Measurements from ENCODE around the gene TOX2. TPM values are rescaled to one million over a fixed set of nuclear protein-coding genes. Genes with fewer than 3 reads are reported as not detected.

TOX2 gene
- total and polyA plus RNA-seq, 2 of the 4 experiments (the other 2 are of a cell fraction): 1.3 to 17.5 TPM

GRCh38 chr20:43938017-43938655 is 23.5 kb downstream of the TOX2 start:
- H4K20me1 ChIP-seq (ENCODE audit: insufficient read depth, low read length): peaks cover 51% of the 10 kb centered on the region
- H3K4me1 ChIP-seq (ENCODE audit: control insufficient read depth, insufficient read depth, low read length): peaks cover 49% of the 10 kb centered on the region
- WGBS, 2 experiments (ENCODE audit: extremely low coverage in 2 of 2, insufficient read length in 1 of 2): no CpG with 5 or more reads among the region's 12 CpGs
- H3K56ac ChIP-seq (ENCODE audit: extremely low read depth, insufficient read depth, low read length): no peak overlapping the region
- peak overlapping the region; percentile 81 for H2BK20ac ChIP-seq (ENCODE audit: low read depth, low read length)
- peak overlapping the region; percentile 96 for H2AK5ac ChIP-seq (ENCODE audit: low read depth, low read length)
- no peak overlapping the region for H3K4me3 ChIP-seq (ENCODE audit: insufficient read depth, low read depth, low read length)
- H2BK15ac ChIP-seq (ENCODE audit: low read depth, low read length): peak overlapping the region; percentile 51; the same call in 2 of the 3 replicates
- H3K27me3 ChIP-seq (ENCODE audit: control insufficient read depth, insufficient read depth, low read length): no peaks in the 10 kb centered on the region
- no peak for ATAC-seq (ENCODE audit: low read depth)
- peak overlapping the region; percentile 41; the same call in 1 of the 2 replicates for H3K23ac ChIP-seq (ENCODE audit: low read depth, low read length)
- H3K4ac ChIP-seq (ENCODE audit: low read depth, low read length): peak overlapping the region; percentile 84
- no peak overlapping the region for H3K4me2 ChIP-seq (ENCODE audit: low read depth, low read length)
- H2BK5ac ChIP-seq (ENCODE audit: low read depth, low read length, poor library complexity, severe bottlenecking): peak overlapping the region; percentile 48
- peak overlapping the region; percentile 0 to 71; a peak in 2 of 4 replicates for H4K8ac ChIP-seq (ENCODE audit: low read depth in 2 of 2, low read length in 2 of 2)
- no peaks in the 10 kb centered on the region for H3K9me3 ChIP-seq (ENCODE audit: control insufficient read depth, insufficient read depth, low read length)
- peaks cover 25 to 93% of the 10 kb centered on the region in 2 experiments for H3K79me1 ChIP-seq (ENCODE audit: low read depth in 1 of 2, low read length in 2 of 2)
- dilution Hi-C loops (cut with HindIII; ENCODE audit: low sequenced_read_pairs, unreplicated experiment): no loop called here
- H3K27ac ChIP-seq (ENCODE audit: insufficient read depth, low read length): peak overlapping the region; percentile 57; the same call in 1 of the 2 replicates
- no peak for DNase-seq
- intact Hi-C loops (cut with micrococcal nuclease): loop anchor here (2.0 kb wide), 1 partner anchor 21 kb away; no protein-coding TSS in a partner anchor
- H2AFZ ChIP-seq (replicated peaks; ENCODE audit: low read length, poor library complexity): no peak overlapping the region
- no peak overlapping the region; the same call in 1 of the 2 replicates for H4K5ac ChIP-seq (ENCODE audit: low read depth, low read length)
- H2AK9ac ChIP-seq (replicated peaks; ENCODE audit: low read depth, low read length, poor library complexity): peak overlapping the region; percentile 82
- in situ Hi-C loops (cut with MboI; ENCODE audit: low sequenced_read_pairs): loop anchor here (25.0 kb wide), 1 partner anchor 1849 kb away; the partner anchor contains the start of genes DNTTIP1 and WFDC3
- BruUV-seq (replicated peaks): no TSS peak
- ChIA-PET POLR2A (ENCODE audit: unreplicated experiment) (no interaction called here), CTCF (no interaction called here)
- peak overlapping the region; percentile 85 for H2BK120ac ChIP-seq (ENCODE audit: low read depth, low read length)
- H3K9ac ChIP-seq (ENCODE audit: low read depth, low read length): no peak overlapping the region
- TF ChIP-seq BHLHE40 (IDR thresholded peaks at IDR 0.05; ENCODE audit: low read depth, low read length): no peak
- no peak for TF ChIP-seq RCOR1 (IDR thresholded peaks at IDR 0.05; ENCODE audit: insufficient replicate concordance, low read length)
- TF ChIP-seq USF2 (IDR thresholded peaks at IDR 0.05; ENCODE audit: low read depth, low read length): no peak
- TF ChIP-seq POLR2A (IDR thresholded peaks at IDR 0.05; ENCODE audit: low read depth, low read length): no peak
- no peak for TF ChIP-seq MAFK (IDR thresholded peaks at IDR 0.05; ENCODE audit: low read depth, low read length)
- no peak for TF ChIP-seq RFX5 (IDR thresholded peaks at IDR 0.05; ENCODE audit: low read depth, low read length)
- no peak for TF ChIP-seq CTCF (conservative IDR thresholded peaks at IDR 0.05; ENCODE audit: low read depth, low read length)
- TF ChIP-seq MAZ (IDR thresholded peaks at IDR 0.05; ENCODE audit: borderline replicate concordance, low read depth, low read length): no peak
- no peak for TF ChIP-seq CHD1 (IDR thresholded peaks at IDR 0.05; ENCODE audit: low read depth, low read length)
- peak overlapping the region; percentile 14; the same call in 1 of the 2 replicates for H3K18ac ChIP-seq (ENCODE audit: low read depth, low read length)
- H3K14ac ChIP-seq (replicated peaks; ENCODE audit: low read depth, low read length): peak overlapping the region; percentile 62
- peak overlapping the region; percentile 77 for H4K91ac ChIP-seq (ENCODE audit: insufficient read depth, low read depth, low read length)
- H3K36me3 ChIP-seq (ENCODE audit: control insufficient read depth, insufficient read depth, low read length): no peaks in the 10 kb centered on the region
- peaks cover 59% of the 10 kb centered on the region for H3K9me1 ChIP-seq (ENCODE audit: insufficient read depth, low read length)

Data from IMR-90 (cell line).